ENCODE measurements around the gene HSD3B2.

GRCh38 chr1:119462964-119463363 lies 48.0 kb downstream of the HSD3B2 start:
- no peak for TF ChIP-seq CTCF (IDR thresholded peaks at IDR 0.05)
- no peak for TF ChIP-seq POLR2A (IDR thresholded peaks at IDR 0.05)

Measured in sigmoid colon (tissue), 3 donors.